GM18526 (cell line): Measurements from ENCODE around the gene CLDN16.

ENCODE experiments used
- POLR2A ChIP-seq: IDR thresholded peaks from 3 replicates; pipeline ENCODE4 v1.6.1; 2011; ENCODE audit not compliant: insufficient read length; ENCODE audit errors: extremely low read depth

The CLDN16 gene

DNA sequence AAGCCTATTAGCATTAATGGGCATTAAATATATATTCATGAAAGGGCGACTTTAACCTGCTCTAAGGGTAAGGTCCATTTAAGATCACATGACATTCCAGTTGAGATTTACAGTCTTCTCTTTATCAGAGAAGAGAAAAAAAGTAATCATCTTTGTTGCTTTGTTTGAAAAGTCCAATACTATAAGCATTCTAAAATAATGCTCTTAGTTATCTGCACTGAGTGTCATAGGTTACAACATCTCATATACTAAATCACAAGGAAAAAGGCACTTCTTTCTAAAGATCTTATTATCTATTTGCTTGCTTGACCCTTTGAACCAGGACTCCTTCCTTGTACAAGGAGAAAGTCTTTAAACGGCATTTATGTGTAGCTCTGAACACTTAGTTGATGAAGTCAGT lies 60.3 kb downstream of the CLDN16 start:
- TF ChIP-seq POLR2A = no peak

DNA sequence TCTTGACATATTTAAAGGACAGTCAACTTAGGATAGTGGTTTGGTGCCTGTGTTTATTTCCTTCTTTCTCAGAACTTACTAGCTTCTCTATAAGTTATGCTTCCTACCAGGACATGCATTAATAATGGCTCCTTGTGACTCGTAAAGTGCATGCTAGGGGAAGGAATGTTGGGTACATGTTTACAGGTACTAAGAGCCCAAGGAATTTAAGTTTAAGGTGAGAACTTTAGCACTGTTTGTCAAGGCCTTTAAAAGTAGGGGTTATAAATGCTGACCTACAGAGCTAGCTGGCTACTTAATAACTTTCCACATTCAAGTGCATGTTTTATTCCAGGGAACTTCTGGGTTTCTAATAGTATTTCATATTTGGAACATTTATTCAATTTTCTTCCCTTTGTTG lies 61.8 kb downstream of the CLDN16 start, which contains the start of gene TMEM207:
TMEM207 (minus strand) TSS at position 101 of the 400 bp plus-strand sequence; CDS start at position 9, 92 bp downstream.
- no peak for TF ChIP-seq POLR2A

DNA sequence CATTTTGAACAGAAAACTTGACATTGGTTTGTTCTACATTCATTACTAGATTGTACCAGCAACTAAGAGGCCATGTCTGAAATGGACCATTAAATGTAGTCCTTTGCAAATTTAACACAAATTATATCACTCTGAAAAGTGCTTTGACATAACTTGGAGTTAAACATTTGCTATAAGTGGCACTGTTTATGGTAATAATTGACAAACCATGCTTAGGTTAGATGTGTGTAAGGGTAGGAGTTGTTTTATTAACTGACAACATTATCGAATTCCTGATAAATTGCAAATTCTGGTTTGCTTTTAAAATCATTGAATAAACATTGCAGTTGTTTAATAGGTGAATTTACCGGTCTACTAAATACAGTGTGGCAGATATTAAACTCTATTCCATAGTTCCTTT lies 67.9 kb downstream of the CLDN16 start:
- TF ChIP-seq POLR2A = no peak

DNA sequence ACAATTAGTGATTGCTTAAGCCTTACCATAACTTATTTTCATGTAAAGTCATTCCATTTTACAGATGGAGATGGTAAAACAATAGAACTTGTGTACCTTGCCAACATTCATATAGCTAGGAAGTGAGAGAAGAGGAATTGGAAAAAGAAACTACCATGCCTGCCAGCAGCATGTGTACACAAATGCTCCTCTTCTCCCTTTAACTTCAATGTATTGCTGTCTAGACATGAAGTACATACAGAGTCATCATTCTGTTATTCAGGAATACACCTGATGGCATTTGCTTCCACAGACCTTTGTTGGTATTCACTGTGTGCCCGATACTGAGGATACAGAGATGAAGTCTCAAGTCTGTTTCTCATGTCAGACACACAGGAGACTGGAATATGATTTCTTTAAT lies 68.8 kb downstream of the CLDN16 start:
- no peak for TF ChIP-seq POLR2A

DNA sequence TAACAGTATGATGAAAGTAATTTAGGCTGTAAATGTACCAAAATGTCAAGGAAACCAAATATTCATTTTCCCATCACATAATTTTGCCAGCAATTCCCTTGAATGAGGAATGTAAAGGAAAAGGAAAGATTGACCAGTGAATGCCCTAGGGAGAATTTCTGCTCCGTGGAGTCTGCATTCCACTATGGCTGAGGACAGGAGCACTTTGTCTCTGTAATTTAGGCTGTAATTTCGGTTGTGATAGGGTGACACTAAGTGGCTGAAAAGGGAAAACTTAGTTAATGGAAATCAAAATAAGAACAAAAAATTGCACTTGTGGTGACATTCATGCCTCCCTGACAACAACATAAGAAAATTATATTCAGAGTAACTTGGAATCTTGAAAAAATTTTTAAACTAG lies 70.1 kb downstream of the CLDN16 start:
- no peak for TF ChIP-seq POLR2A
